Osteocyte (in vitro differentiated cells): ENCODE data around the gene FLYWCH1. TPM values are rescaled to one million over a fixed set of nuclear protein-coding genes. Genes with fewer than 3 reads are reported as not detected.

Experiments
- DNase-seq: peaks from one replicate; pipeline ENCODE4 v3.0.0; 2021; ENCODE audit warnings: mixed read lengths; ENCODE audit not compliant: unreplicated experiment; ENCODE audit errors: extremely low spot score
- H3K27ac Mint-ChIP-seq: one replicate; pipeline ENCODE4 v1.8.0; 2021; ENCODE audit warnings: mild to moderate bottlenecking, mixed read lengths; ENCODE audit not compliant: unreplicated experiment
- H3K27me3 Mint-ChIP-seq: one replicate; pipeline ENCODE4 v1.8.0; 2021; ENCODE audit warnings: mixed read lengths; ENCODE audit not compliant: unreplicated experiment
- H3K36me3 Mint-ChIP-seq: one replicate; pipeline ENCODE4 v1.8.0; 2021; ENCODE audit warnings: mixed read lengths; ENCODE audit not compliant: unreplicated experiment
- H3K4me1 Mint-ChIP-seq: one replicate; pipeline ENCODE4 v1.8.0; 2021; ENCODE audit warnings: mixed read lengths; ENCODE audit not compliant: unreplicated experiment
- H3K4me3 Mint-ChIP-seq: one replicate; pipeline ENCODE4 v1.8.0; 2021; ENCODE audit warnings: mild to moderate bottlenecking, moderate library complexity, mixed read lengths; ENCODE audit not compliant: unreplicated experiment
- H3K9me3 Mint-ChIP-seq: one replicate; pipeline ENCODE4 v1.8.0; 2021; ENCODE audit warnings: mixed read lengths; ENCODE audit not compliant: unreplicated experiment
- total RNA-seq: library from RNA; stranded (reverse); gene quantifications from 2 replicates; pipeline ENCODE4 v1.2.1, GENCODE V29; 2021
- TF ChIP-seq, protein P1 (sequence below): fragments of 200-600 bp; sonication (generic); IDR thresholded peaks from 2 replicates; pipeline ENCODE4 v1.5.0; 2021; ENCODE audit warnings: antibody characterized with exemption, mild to moderate bottlenecking, moderate library complexity

The FLYWCH1 gene
- total RNA-seq, 1 donor from 2014 or later: 46.4 TPM

DNA sequence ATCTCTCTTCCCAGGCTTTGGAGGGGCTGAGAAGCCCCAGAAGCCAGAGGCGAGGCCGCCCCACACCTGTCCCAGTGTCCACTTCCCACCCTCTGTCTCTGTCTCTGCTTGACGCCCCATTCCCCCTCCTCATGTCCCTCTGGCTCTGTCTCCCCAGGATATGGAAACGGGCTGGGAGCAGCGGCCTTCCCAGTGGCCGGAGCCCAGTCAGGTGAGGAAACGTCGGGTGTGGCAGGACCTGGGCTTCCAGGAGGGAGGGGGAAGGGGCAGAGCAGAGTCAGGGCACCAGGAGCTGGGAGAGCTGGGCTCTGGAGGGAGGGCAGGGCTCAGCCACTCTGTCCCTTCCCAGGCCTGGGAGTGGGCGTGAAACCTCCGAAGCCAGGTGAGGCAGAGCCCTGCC lies 79.2 kb downstream of the FLYWCH1 start:
- TF ChIP-seq, protein P1, sequence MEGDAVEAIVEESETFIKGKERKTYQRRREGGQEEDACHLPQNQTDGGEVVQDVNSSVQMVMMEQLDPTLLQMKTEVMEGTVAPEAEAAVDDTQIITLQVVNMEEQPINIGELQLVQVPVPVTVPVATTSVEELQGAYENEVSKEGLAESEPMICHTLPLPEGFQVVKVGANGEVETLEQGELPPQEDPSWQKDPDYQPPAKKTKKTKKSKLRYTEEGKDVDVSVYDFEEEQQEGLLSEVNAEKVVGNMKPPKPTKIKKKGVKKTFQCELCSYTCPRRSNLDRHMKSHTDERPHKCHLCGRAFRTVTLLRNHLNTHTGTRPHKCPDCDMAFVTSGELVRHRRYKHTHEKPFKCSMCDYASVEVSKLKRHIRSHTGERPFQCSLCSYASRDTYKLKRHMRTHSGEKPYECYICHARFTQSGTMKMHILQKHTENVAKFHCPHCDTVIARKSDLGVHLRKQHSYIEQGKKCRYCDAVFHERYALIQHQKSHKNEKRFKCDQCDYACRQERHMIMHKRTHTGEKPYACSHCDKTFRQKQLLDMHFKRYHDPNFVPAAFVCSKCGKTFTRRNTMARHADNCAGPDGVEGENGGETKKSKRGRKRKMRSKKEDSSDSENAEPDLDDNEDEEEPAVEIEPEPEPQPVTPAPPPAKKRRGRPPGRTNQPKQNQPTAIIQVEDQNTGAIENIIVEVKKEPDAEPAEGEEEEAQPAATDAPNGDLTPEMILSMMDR: no peak
- Mint-ChIP-seq H3K4me1 (peaks cover 15% of the 10 kb centered on the region), H3K27me3 (no peaks in the 10 kb centered on the region), H3K4me3 (no peak overlapping the region), H3K9me3 (no peaks in the 10 kb centered on the region), H3K36me3 (no peaks in the 10 kb centered on the region), H3K27ac (no peak overlapping the region)
- DNase-seq: no peak

DNA sequence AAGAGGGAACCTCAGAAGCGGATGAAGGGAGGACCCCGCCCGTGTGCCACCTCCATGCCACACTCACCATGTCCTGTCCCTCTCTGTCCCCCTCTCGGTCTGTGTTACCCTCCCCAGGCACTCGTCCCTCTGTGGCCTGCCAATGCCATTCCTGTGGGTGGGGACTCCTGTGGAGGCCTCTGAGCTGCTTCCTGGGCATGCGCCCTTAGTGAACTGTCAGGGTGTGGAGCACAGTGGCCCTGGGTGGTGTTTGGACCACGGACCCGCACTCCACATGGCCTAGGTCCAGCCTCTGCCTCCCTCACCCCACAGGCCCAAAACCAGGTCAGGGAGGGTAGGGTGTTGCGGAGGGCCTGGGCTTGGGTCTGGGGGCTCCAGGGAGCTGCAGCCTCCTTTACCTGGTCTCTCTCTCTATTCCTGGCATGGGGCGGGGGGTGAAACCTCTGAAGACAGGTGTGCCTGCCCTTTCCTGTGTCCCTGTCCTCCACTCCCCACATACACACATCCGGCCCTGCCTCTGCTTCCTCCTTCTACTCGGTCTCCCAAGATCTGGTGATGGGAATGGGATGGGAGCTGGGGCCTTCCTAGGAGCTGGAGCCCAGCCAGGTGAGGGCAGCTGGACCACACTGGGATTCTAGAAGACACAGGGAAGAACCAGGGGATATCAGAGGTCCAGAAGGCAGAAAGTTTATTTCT lies 80.0 kb downstream of the FLYWCH1 start:
- Mint-ChIP-seq H3K27ac (no peak overlapping the region), H3K4me3 (no peak overlapping the region)

DNA sequence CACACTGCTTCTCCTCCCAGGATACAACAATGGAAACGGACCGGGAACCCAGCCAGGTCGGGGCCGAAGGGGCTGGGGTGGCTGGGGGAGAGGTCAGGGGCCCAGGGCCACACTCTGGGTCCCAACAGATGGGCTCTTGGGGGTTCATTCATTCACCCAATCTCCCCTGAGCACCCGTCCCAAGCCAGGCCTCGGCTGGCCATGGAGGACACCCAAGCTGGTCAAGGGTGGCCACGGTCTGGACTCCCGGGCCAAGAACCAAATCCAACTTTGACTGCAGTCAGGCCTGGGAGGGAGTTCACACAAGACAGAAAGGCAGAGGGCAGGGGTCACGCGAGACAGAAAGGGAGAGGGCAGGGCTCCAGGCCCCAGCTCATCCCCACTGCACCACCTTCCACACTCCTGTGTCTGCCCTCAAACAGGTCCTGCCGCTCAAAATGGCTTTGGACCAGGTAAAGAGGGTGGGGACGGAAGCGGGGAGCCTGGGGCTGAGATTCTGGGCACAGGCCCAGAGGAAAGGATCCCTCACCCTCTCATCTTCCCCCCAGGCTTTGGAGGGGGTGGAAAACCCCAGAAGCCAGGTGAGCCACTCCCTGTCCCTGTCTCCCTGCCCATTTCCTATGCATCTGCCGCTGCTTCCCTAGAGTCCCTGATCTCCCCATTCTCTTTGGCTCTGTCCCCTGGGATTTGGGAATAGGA lies 80.8 kb downstream of the FLYWCH1 start:
- Mint-ChIP-seq H3K4me3 (no peak overlapping the region), H3K36me3 (no peaks in the 10 kb centered on the region), H3K27ac (no peak overlapping the region), H3K4me1 (peaks cover 8% of the 10 kb centered on the region), H3K27me3 (no peaks in the 10 kb centered on the region), H3K9me3 (no peaks in the 10 kb centered on the region)
- DNase-seq: no peak
- TF ChIP-seq, protein P1: no peak

More for the DNA sequence above, 80.0 kb downstream of the FLYWCH1 start:
- no peak for DNase-seq
- peaks cover 10% of the 10 kb centered on the region for H3K4me1 Mint-ChIP-seq
- no peaks in the 10 kb centered on the region for H3K27me3 Mint-ChIP-seq
- no peaks in the 10 kb centered on the region for H3K9me3 Mint-ChIP-seq
- H3K36me3 Mint-ChIP-seq: no peaks in the 10 kb centered on the region
- TF ChIP-seq, protein P1: no peak

DNA sequence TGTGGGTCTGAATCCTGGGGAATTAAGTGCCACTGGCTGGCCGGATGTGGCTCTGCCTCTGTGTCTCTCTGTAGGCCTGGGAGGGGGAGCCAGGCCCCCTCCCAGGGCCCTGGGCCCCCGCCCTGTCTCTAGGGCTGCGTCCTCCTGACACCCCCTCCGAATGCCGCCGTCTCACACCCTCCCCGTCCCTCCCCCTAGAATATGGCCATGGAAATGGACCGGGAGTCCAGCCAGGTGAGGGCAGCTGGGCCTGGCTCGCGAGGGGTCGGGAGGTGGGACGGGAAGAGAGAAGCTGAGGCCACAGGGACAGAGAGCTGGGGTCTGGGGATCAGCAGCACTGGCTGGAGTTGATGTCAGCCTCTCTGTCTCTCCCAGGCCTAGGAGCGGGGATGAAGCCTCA lies 84.6 kb downstream of the FLYWCH1 start:
- H3K27me3 Mint-ChIP-seq: peaks cover 16% of the 10 kb centered on the region
- DNase-seq: no peak
- TF ChIP-seq, protein P1: no peak
- no peak overlapping the region for H3K27ac Mint-ChIP-seq
- no peaks in the 10 kb centered on the region for H3K9me3 Mint-ChIP-seq
- H3K4me3 Mint-ChIP-seq: no peak overlapping the region
- no peaks in the 10 kb centered on the region for H3K4me1 Mint-ChIP-seq
- no peaks in the 10 kb centered on the region for H3K36me3 Mint-ChIP-seq

DNA sequence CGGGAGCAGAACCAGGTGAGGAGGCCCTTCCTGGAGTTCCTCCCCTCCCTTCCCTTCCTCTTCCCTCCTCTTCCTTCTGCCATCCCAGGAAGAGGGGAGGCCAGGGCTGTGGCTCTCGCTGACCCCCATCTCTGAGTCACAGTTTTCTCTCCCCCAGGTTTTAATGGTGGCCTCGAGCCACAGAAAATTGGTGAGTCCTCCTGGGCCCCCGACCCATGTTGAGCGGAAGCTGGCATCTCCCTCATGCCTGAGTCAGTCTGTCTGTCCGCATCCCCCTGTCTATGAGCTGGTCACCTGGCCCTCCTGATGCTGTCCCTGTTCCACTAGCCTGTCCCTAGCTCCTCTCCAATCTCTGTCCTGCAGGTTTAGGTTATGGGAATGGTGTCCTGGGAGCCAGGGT lies 88.2 kb downstream of the FLYWCH1 start:
- Mint-ChIP-seq H3K27me3 (peaks cover 18% of the 10 kb centered on the region), H3K27ac (no peak overlapping the region), H3K9me3 (no peaks in the 10 kb centered on the region), H3K4me1 (peaks cover under 1% of the 10 kb centered on the region), H3K4me3 (no peak overlapping the region), H3K36me3 (no peaks in the 10 kb centered on the region)
- TF ChIP-seq, protein P1: no peak
- no peak for DNase-seq
